ENCODE results near the gene INPPL1. TPM values are rescaled to one million over a fixed set of nuclear protein-coding genes. Genes with fewer than 3 reads are reported as not detected.
A peak's percentile ranks its signal among the peaks of the same experiment; 100 is the strongest.
"Not testable (repeated sequence)": the region's sequence is repeated elsewhere in the genome, so short reads cannot be mapped to it uniquely, and the experiment has no call there.

The INPPL1 gene
- total and polyA plus RNA-seq, 8 donors, result 20.9 to 226 (median 99.2) TPM

- intact Hi-C loops (cut with DNase I; ENCODE audit: low total_unique reads), result no loop called here
- Histone ChIP-seq H3K27ac (no peak overlapping the region), H3K36me3 (no peaks in the 10 kb centered on the region), H3K4me3 (no peak overlapping the region), H3K9me3 (no peaks in the 10 kb centered on the region), H3K4me1 (peaks cover 0 to 6% (median 0%) of the 10 kb centered on the region in 4 donors), H3K27me3 (peaks cover 0 to 8% (median 0%) of the 10 kb centered on the region in 3 donors)
- no peak for TF ChIP-seq POLR2A (IDR thresholded peaks at IDR 0.05)
- TF ChIP-seq EP300 (IDR thresholded peaks at IDR 0.05), result no peak
- TF ChIP-seq POLR2AphosphoS5 (IDR thresholded peaks at IDR 0.05), result no peak
- no peak for DNase-seq
- 71 to 81% (median 74%) methylated on average over 7 of the region's 7 CpGs for WGBS, 5 donors
These were observed 45.3 kb upstream of the INPPL1 start for GRCh38 chr11:72179049-72179803.

GRCh38 chr11:72179804-72180396 is 44.7 kb upstream of the INPPL1 start:
- H3K9me3 ChIP-seq, result no peaks in the 10 kb centered on the region
- H3K27ac ChIP-seq, result no peak overlapping the region
- intact Hi-C loops (cut with DNase I; ENCODE audit: low total_unique reads), result no loop called here
- H3K4me1 ChIP-seq, result peaks cover 0 to 6% (median 0%) of the 10 kb centered on the region in 4 donors
- TF ChIP-seq POLR2AphosphoS5 (IDR thresholded peaks at IDR 0.05), result no peak
- WGBS, 5 donors, result 75 to 82% (median 80%) methylated on average over 4 of the region's 4 CpGs
- peaks cover 0 to 8% (median 0%) of the 10 kb centered on the region in 3 donors for H3K27me3 ChIP-seq
- H3K4me3 ChIP-seq, result no peak overlapping the region
- no peak for DNase-seq
- no peaks in the 10 kb centered on the region for H3K36me3 ChIP-seq

- H3K27me3 ChIP-seq; H3K36me3 ChIP-seq; H3K27ac ChIP-seq; intact Hi-C loops (cut with DNase I; ENCODE audit: low total_unique reads); H3K9me3 ChIP-seq; H3K4me1 ChIP-seq; H3K4me3 ChIP-seq: not testable (repeated sequence)
- DNase-seq, result peak in 1 of 2 donors; percentile 6
- WGBS, 5 donors, result 45 to 53% (median 50%) methylated on average over 6 to 7 of the region's 7 CpGs
These were observed 43.5 kb upstream of the INPPL1 start for GRCh38 chr11:72180892-72181552.

- H3K9me3 ChIP-seq; H3K36me3 ChIP-seq; intact Hi-C loops (cut with DNase I; ENCODE audit: low total_unique reads); H3K27ac ChIP-seq; DNase-seq; H3K4me1 ChIP-seq; H3K4me3 ChIP-seq; H3K27me3 ChIP-seq: not testable (repeated sequence)
- WGBS, 5 donors, result 53 to 76% (median 70%) methylated on average over 3 of the region's 3 CpGs
These were observed 43.0 kb upstream of the INPPL1 start for GRCh38 chr11:72181553-72181958.

- no peaks in the 10 kb centered on the region for H3K27me3 ChIP-seq
- H3K36me3 ChIP-seq, result no peaks in the 10 kb centered on the region
- peaks cover 0 to 16% (median 5%) of the 10 kb centered on the region in 4 donors for H3K4me1 ChIP-seq
- no peaks in the 10 kb centered on the region for H3K9me3 ChIP-seq
- intact Hi-C loops (cut with DNase I; ENCODE audit: low total_unique reads), result no loop called here
- DNase-seq, result no peak
- WGBS, 5 donors, result 86 to 100% (median 93%) methylated on average over 1 of the region's 1 CpG
- no peak overlapping the region for H3K27ac ChIP-seq
- no peak for TF ChIP-seq POLR2A (IDR thresholded peaks at IDR 0.05)
- TF ChIP-seq CTCF (IDR thresholded peaks at IDR 0.05), result no peak
- TF ChIP-seq POLR2AphosphoS5 (IDR thresholded peaks at IDR 0.05), result no peak
- TF ChIP-seq EP300 (IDR thresholded peaks at IDR 0.05), result no peak
- no peak overlapping the region for H3K4me3 ChIP-seq
These were observed 36.3 kb upstream of the INPPL1 start for GRCh38 chr11:72188267-72188666.

GRCh38 chr11:72189455-72190250 is 34.9 kb upstream of the INPPL1 start:
- intact Hi-C loops (cut with DNase I; ENCODE audit: low total_unique reads), result no loop called here
- peak in 1 of 2 donors; percentile 77 for DNase-seq
- Histone ChIP-seq H3K27me3 (no peaks in the 10 kb centered on the region), H3K27ac (no peak overlapping the region), H3K9me3 (no peaks in the 10 kb centered on the region), H3K36me3 (no peaks in the 10 kb centered on the region), H3K4me3 (no peak overlapping the region), H3K4me1 (peaks cover 0 to 12% (median 5%) of the 10 kb centered on the region in 4 donors)
- no peak for TF ChIP-seq POLR2AphosphoS5 (IDR thresholded peaks at IDR 0.05)
- no peak for TF ChIP-seq POLR2A (IDR thresholded peaks at IDR 0.05)
- TF ChIP-seq EP300 (IDR thresholded peaks at IDR 0.05), result no peak
- TF ChIP-seq CTCF (IDR thresholded peaks at IDR 0.05), result no peak
- WGBS, 5 donors, result 55 to 74% (median 66%) methylated on average over 3 of the region's 3 CpGs
